ENCODE data around the gene BCAT1. TPM values are rescaled to one million over a fixed set of nuclear protein-coding genes. Genes with fewer than 3 reads are reported as not detected.
A peak's percentile ranks its signal among the peaks of the same experiment; 100 is the strongest.

Gene BCAT1
- total and polyA plus RNA-seq, 9 of the 15 experiments (the other 6 are each of a cell fraction or from before 2014, with no cell fraction given) = 38.5 to 157 (median 66.8) TPM

- Histone ChIP-seq H3K9me3 (replicated peaks; ENCODE audit: control insufficient read depth, insufficient read depth, low read depth, low read length) (no peaks in the 10 kb centered on the region), H4K20me1 (replicated peaks; ENCODE audit: control insufficient read depth, insufficient read depth, low read length) (peaks cover 8% of the 10 kb centered on the region; the same call in 1 of the 2 replicates), H3K9ac (ENCODE audit: insufficient read depth in 1 of 2, low read depth in 2 of 2, low read length in 2 of 2) (no peak overlapping the region), H3K4me2 (ENCODE audit: insufficient read depth, low read length) (no peak overlapping the region), H3K9me1 (ENCODE audit: control insufficient read depth, insufficient read depth, low read length) (peaks cover 3% of the 10 kb centered on the region), H3K4me3 (no peak overlapping the region), H3K27ac (ENCODE audit: extremely low read depth, low read depth, low read length) (no peak overlapping the region), H3K27me3 (ENCODE audit: control insufficient read depth in 2 of 2, insufficient read depth in 2 of 2, low read length in 2 of 2) (no peaks in the 10 kb centered on the region), H2AFZ (ENCODE audit: low read depth, low read length) (no peak overlapping the region), H3K4me1 (replicated peaks in 1 of 2; ENCODE audit: control insufficient read depth in 2 of 2, insufficient read depth in 2 of 2, low read length in 2 of 2) (peaks cover 0 to 4% of the 10 kb centered on the region in 2 experiments; a peak in 2 of 5 replicates), H3K79me2 (ENCODE audit: control insufficient read depth, insufficient read depth, low read length) (peaks cover 85% of the 10 kb centered on the region), H3K36me3 (ENCODE audit: control insufficient read depth, insufficient read depth, low read length) (peaks cover 17% of the 10 kb centered on the region)
- intact Hi-C loops (cut with micrococcal nuclease) = no loop called here
- ChIA-PET POLR2A (interaction anchor here (0.8 kb wide), 1 partner anchor 21 kb away, joined by 3 read pairs; no protein-coding TSS in a partner anchor), CTCF (ENCODE audit: low intra/inter-chr PET ratio) (no interaction called here)
- in situ Hi-C loops (cut with MboI) = no loop called here
- no TSS peak for BruUV-seq (replicated peaks)
- ATAC-seq = peak; percentile 28; the same call in 2 of the 3 replicates
- no peak for DNase-seq (ENCODE audit: extremely low read depth in 1 of 4, low spot score in 3 of 4)
- no peak for FAIRE-seq
- WGBS (ENCODE audit: insufficient coverage, low coverage, missing lambda C conversion rate) = 67% methylated on average over 6 of the region's 6 CpGs
- no peak for TF ChIP-seq NR0B1 (IDR thresholded peaks at IDR 0.05; ENCODE audit: partially characterized antibody)
- no peak for TF ChIP-seq ZNF212 (CRISPR knock-in tag; IDR thresholded peaks at IDR 0.05)
- TF ChIP-seq USF2 (CRISPR knock-in tag; IDR thresholded peaks at IDR 0.05) = no peak
- TF ChIP-seq NONO (IDR thresholded peaks at IDR 0.05; ENCODE audit: low read depth in 2 of 2, low read length in 1 of 2) = no peak
- no peak for TF ChIP-seq ZC3H11A (IDR thresholded peaks at IDR 0.05; ENCODE audit: low read depth, low read length)
- TF ChIP-seq ZSCAN29 (IDR thresholded peaks at IDR 0.05) = no peak
- TF ChIP-seq THAP12 (CRISPR knock-in tag; IDR thresholded peaks at IDR 0.05) = no peak
- no peak for TF ChIP-seq LARP7 (IDR thresholded peaks at IDR 0.05)
- peak; percentile 85 for TF ChIP-seq ATF3 (IDR thresholded peaks at IDR 0.05)
- no peak for TF ChIP-seq ATF3 (CRISPR knock-in tag; conservative IDR thresholded peaks at IDR 0.05)
- TF ChIP-seq PTTG1 (tag; IDR thresholded peaks at IDR 0.05; ENCODE audit: low read depth) = no peak
- peak; percentile 71; the same call in 1 of the 2 replicates for TF ChIP-seq ZNF395 (CRISPR knock-in tag; IDR thresholded peaks at IDR 0.05)
- no peak for TF ChIP-seq ZNF354B (CRISPR knock-in tag; IDR thresholded peaks at IDR 0.05)
- peak; percentile 84 for TF ChIP-seq ZNF589 (CRISPR knock-in tag; IDR thresholded peaks at IDR 0.05; ENCODE audit: low read depth)
- no peak for TF ChIP-seq GABPB2 (CRISPR knock-in tag; conservative IDR thresholded peaks at IDR 0.05)
These were observed 26.8 kb downstream of the BCAT1 start for GRCh38 chr12:24922090-24922489.
